Stimulated activated CD4-positive, alpha-beta T cell treated with anti-CD3 and anti-CD28 coated beads, TNF-alpha, amount 100 ng/mL, for 24 hours (primary cell): ENCODE results near the gene TMEM253.

Experiments used
- DNase-seq, 3 experiments: peaks; one replicate each; pipeline ENCODE4 v3.0.0-alpha.2; 2020; ENCODE audit warnings: low read depth in 3 of 3

Gene TMEM253

DNA sequence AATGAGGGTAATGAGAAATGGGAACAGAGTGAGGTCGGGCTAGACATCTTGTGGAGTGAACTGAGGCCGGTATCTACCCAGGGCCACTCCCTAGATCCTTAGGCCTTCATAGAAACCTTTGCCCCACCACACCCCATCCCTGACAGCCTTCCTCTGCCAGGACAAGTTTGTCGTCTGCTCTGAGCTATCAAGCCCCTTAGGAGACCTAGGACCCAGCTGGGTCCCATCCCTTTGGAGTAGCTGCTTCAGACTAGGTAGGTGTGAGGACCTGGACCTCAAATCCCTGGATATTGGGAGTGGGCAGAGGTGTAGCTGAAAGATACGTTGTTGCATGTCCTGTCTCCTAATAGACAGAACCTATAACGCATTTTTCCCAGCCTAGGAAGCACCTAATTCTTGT is at the start of gene TMEM253:
TMEM253 (plus strand) TSS at position 136 of the 400 bp plus-strand sequence. CDS start 278 bp downstream, outside the sequence.
- DNase-seq = no peak

DNA sequence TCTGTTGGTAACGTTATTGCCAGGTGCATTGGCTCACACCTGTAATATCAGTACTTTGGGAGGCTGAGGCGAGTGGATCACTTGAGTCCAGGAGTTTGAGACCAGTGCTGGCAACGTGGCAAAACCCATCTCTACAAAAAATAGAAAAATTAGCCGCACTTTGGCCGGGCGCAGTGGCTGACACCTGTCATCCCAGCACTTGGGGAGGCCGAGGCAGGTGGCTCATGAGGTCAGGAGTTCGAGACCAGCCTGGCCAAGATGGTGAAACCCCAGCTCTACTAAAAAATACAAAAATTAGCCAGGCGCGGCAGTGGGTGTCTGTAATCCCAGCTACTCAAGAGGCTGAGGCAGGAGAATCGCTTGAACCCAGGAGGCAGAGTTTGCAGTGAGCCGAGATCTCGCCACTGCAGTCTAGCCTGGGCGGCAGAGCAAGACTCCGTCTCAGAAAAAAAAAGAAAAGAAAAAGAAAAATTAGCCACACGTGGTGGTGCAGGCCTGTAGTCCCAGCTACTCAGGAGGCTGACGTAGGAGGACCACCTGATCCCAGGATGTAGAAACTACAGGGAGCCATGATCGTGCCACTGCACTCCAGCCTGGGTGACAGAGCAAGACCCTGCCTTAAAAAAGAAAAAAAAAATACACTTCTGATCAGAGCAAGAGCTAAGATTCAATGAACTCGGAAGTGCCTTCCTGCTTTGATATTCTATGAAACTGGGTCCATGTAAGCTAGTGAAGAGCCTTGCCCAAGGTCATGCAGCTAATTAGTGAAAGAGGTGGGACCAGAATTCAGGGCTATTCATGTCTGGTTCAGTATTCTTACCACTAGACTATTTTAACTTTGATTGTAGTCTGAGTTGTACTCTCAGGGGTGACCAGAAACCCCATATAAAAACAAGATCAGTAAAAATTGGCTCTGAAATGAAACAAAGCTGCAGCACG is 47.4 kb upstream of the TMEM253 start:
- no peak for DNase-seq

DNA sequence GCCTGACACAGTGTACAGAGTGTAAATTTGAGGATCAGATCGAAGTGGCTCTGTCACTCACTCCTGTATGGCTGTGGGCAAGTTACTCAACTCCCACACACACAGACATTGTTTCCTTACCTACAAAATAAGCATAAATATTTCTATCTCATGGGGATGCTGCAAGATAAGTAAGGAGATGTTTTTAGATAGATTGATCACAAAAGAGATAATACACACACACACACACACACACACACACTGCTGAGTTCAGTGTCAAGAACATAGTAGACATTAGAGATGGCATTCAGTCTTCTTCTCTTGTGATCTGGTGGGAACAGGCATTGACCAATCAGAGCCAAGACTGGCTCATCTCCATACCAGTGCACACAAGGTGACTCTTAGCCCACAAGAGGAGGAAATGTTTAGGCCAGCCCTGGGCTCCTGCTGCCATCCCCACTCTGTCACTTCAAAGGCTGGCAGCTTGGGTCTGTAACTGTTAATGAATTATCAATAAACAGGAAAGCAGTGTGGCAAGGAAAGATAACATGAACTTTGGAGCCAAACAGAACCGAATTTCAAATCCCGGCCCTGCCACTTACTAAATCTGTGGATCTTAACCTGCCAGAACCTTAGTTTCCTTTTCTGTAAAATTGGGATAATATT is 46.6 kb upstream of the TMEM253 start:
- no peak for DNase-seq

- DNase-seq = no peak
These were observed 46.1 kb upstream of the TMEM253 start for GRCh38 chr14:21054768-21055145.

GRCh38 chr14:21055432-21056117 is 45.3 kb upstream of the TMEM253 start:
- no peak for DNase-seq

DNA sequence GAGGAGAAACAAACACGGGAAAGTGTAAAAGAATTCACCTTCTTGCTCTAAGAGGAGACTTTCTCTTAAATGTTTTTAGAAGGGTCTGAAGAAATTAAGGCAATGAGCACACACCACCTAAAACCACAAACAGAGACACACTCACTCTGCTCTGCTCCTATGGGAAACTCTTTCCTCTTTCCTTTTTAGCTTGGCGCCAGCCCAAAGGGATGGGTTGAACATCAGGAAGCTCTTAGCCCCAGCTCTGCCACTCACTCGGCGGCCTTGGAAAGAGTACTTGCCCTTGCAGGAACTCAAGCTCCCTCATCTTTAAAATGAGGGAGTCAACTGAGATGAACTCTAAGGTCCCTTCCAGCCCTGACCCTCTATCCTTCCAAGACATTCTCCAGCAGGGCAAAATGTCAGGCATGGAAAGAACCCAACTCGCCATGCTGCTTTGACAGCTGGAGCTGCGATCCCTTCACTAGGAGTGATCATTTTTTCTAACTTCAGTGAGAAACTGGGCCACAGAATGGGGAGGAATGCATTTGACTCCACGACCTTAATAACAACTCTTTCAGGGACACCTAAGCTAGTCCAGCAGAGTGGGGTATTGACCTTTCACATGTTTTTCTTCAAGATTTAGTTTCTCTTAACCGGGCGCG is 44.2 kb upstream of the TMEM253 start:
- no peak for DNase-seq

- no peak for DNase-seq
These were observed 42.8 kb upstream of the TMEM253 start, which contains the start of gene RNASE8 for GRCh38 chr14:21057803-21058675. Gene RNASE8, plus strand, starts transcription at chr14:21057822. Its CDS starts 71 bp downstream, at chr14:21057893.

DNA sequence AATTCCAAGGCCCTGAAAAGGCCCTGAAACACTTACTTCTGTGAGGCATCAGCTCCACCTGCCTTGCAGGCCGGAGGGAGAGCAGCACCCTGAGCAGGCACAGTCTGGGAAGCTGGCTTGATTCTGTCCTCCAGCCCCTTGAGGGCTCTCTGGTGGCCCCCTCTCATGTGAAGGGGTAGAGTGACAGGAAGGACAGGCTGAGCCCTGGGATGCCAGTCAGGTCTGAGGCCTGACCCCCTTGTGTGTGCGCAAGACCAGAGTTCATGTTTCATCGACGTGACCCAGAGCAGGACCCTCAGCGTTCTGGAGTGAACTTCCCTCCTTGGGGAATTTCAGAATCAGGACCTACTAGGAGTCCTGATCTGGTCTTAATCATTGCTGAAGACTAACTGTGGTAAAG is 42.0 kb upstream of the TMEM253 start:
- no peak for DNase-seq

DNA sequence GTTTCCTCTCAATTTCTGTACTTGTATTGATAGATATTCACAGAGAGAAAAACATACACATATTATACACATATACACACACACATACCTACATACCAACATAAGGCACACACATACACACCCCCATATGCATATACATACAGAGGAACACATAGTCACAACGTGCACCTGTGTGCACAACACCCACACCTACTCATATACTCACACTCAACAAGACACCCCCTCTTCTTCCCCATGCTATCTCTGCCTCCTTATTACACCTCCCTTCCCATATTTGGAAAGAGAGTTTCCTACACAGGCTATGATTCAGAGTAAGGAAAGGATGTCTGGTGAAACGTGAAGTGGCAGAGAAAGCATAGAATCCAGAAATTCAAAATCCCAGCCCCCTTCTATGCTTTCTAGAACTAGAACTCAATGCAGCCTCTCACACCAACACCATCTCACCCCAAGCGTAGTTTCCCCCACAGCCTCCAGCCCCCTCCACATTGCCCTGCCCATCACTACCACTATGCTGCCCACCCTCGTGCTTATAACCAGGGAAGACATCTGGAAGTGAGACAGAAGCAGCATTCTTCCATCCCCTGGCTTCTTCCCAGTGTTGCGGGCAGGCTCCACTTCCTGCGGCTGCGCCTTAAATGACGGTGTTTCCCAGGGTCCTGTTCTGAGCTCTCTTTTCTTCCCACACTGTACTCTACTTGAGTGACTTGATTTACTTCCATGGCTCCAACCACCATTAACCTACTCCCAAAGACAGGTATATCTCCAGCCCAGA is 40.8 kb upstream of the TMEM253 start:
- DNase-seq = no peak

- no peak for DNase-seq
These were observed 40.1 kb upstream of the TMEM253 start for GRCh38 chr14:21060614-21061346.

- DNase-seq = no peak
These were observed 39.6 kb upstream of the TMEM253 start for GRCh38 chr14:21061347-21061668.

- no peak for DNase-seq
These were observed 37.4 kb upstream of the TMEM253 start for GRCh38 chr14:21063479-21063878.

DNA sequence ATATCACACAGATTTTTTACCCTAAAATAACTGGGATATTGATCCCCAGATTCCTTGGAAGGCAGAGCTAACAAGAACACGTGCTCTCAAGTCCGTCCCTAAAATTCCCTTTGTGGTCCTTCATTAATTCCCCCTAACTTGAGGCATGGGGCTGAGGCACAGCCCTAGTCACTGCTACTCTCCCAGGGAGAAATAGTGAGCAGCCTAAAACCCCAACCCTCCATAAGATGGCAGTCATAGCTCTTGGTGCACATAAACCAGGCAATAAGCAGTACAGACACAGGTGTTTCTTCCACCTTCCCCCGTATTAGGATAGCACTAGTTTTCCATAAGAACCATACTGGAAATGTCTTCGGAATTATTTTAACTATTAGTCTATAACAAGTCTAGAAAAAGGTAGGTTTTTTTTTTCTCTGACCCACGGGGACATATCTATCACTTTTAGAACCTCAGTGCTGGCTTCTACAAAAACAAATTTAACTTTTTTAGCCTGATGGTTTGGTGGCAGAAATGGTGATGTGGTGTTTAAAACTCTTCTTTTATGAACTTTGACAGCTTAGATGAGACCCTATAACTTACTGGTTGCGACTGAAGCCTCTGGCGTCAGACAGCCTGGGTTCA is 33.9 kb upstream of the TMEM253 start:
- no peak for DNase-seq

DNA sequence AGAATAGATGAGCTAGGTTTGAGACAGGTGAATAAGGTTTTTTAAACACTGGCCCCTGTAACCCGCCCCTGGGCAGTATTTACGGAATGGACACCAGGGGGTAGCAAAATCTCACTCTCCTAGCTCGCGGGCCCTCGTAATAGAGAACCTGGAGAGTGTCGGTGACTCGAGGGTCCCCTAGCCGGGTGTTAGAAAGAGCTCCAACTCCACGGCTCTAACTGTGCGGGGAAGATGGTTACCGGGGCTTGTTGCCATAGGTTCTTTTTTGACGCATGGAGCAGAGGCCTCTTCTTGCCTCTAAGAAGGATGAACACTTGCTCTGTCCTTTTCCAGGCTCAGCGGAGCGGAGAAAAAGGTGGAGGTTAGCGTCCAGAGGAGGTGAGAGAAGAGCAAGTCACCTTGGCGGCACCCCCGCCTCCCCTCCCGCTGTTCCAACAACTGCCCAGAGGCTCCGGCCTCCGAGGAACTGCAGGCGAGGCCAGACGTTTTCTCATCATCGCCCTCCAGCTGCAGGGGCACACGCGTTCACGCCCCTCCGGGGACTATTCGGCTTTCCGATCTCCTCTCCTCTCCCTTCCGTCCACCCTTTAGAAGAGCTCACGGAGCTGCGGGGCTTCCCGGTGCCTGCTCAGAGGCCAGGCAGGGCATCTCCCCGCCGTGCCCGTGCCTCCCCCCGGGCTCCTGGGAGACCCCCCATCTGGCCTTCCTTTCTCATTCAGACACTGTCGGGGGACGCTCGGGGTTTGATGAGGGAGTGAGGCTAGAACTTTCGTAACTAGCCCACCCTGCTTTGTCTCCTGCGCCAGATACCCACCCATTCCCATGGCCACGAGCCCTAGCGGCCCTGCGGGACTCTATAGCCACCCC is 32.1 kb upstream of the TMEM253 start:
- DNase-seq = peak in 1 of 3 experiments; percentile 31

GRCh38 chr14:21069388-21070082 is 31.3 kb upstream of the TMEM253 start:
- no peak for DNase-seq

GRCh38 chr14:21070083-21070609 is 30.7 kb upstream of the TMEM253 start, which contains the start of gene ARHGEF40:
Gene ARHGEF40, plus strand, starts transcription at chr14:21070304. Its CDS starts 93 bp downstream, at chr14:21070397.
- peak in 1 of 3 experiments; percentile 21 for DNase-seq

DNA sequence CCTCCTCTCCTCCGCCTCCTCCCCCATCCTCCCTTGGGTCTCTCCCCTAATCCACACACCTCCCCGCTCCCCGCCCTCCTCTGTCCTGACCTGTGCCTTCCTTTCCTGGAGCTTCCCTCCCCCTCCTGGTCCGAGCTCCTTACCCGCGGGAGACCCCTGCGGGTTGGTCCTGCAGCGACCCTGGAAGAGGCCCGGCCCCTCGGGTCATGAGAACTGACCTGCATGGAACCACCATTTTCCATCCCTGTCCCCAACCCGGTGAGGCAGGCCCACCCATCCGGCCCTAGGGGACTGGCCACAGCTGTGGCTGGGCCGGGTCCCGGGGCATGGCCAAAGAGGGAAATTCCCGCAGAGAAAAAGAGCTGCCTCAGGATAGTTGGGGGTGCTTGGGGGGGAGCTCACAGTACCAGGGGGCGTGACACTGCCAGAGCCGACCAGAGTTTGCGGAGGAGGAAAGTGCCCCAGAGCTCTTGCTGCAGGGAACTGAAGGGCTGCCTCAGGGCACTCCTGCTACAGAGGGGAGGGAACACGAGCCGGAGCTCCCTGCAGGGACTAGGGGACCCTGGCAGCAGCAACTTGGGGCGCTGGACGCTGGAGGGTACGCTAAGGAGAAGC is 30.1 kb upstream of the TMEM253 start:
- no peak for DNase-seq
